ENCODE results near the gene TOM1L2. TPM values are rescaled to one million over a fixed set of nuclear protein-coding genes. Genes with fewer than 3 reads are reported as not detected.

The TOM1L2 gene
- total and polyA plus RNA-seq, 2 donors from 2014 or later: 28.2 to 59.4 TPM

- no peak for TF ChIP-seq CTCF (IDR thresholded peaks at IDR 0.05; ENCODE audit: borderline replicate concordance, extremely low read depth, insufficient read depth)
- Histone ChIP-seq H3K27ac (ENCODE audit: low read depth in 2 of 2, low read length in 2 of 2) (no peak overlapping the region), H3K4me3 (ENCODE audit: low read length in 3 of 3) (no peak overlapping the region), H3K4me1 (ENCODE audit: control insufficient read depth in 2 of 3, insufficient read depth in 2 of 3, low read depth in 1 of 3, low read length in 3 of 3) (no peaks in the 10 kb centered on the region), H3K9me3 (ENCODE audit: control insufficient read depth in 2 of 3, insufficient read depth in 1 of 3, low read length in 3 of 3) (no peaks in the 10 kb centered on the region), H3K27me3 (ENCODE audit: control insufficient read depth, insufficient read depth, low read length) (no peaks in the 10 kb centered on the region), H3K36me3 (ENCODE audit: control insufficient read depth in 2 of 3, insufficient read depth in 3 of 3, low read length in 3 of 3) (peaks cover 0 to 3% (median 2%) of the 10 kb centered on the region in 3 donors), H3K9ac (ENCODE audit: low read length in 3 of 3) (no peak overlapping the region)
- no peak for FAIRE-seq
- no peak for DNase-seq
- intact Hi-C loops (cut with DNase I): no loop called here
These were observed 21.2 kb upstream of the TOM1L2 start for GRCh38 chr17:17993366-17993765.

- Histone ChIP-seq H3K36me3 (ENCODE audit: control insufficient read depth in 2 of 3, insufficient read depth in 3 of 3, low read length in 3 of 3) (peaks cover 0 to 2% (median 0%) of the 10 kb centered on the region in 3 donors), H3K27ac (ENCODE audit: low read depth in 2 of 2, low read length in 2 of 2) (no peak overlapping the region), H3K4me3 (ENCODE audit: low read length in 3 of 3) (no peak overlapping the region), H3K9me3 (ENCODE audit: control insufficient read depth in 2 of 3, insufficient read depth in 1 of 3, low read length in 3 of 3) (no peaks in the 10 kb centered on the region), H3K27me3 (ENCODE audit: control insufficient read depth, insufficient read depth, low read length) (no peaks in the 10 kb centered on the region), H3K4me1 (ENCODE audit: control insufficient read depth in 2 of 3, insufficient read depth in 2 of 3, low read depth in 1 of 3, low read length in 3 of 3) (no peaks in the 10 kb centered on the region), H3K9ac (ENCODE audit: low read length in 3 of 3) (no peak overlapping the region)
- intact Hi-C loops (cut with DNase I): no loop called here
- FAIRE-seq: no peak
- TF ChIP-seq CTCF (IDR thresholded peaks at IDR 0.05; ENCODE audit: borderline replicate concordance, extremely low read depth, insufficient read depth): no peak
- DNase-seq: no peak
These were observed 18.1 kb upstream of the TOM1L2 start for GRCh38 chr17:17990282-17990681.

GRCh38 chr17:17989618-17990017 lies 17.4 kb upstream of the TOM1L2 start:
- H3K9ac ChIP-seq (ENCODE audit: low read length in 3 of 3): no peak overlapping the region
- DNase-seq (no peak), FAIRE-seq (no peak)
- no peaks in the 10 kb centered on the region for H3K9me3 ChIP-seq (ENCODE audit: control insufficient read depth in 2 of 3, insufficient read depth in 1 of 3, low read length in 3 of 3)
- peaks cover 0 to 2% (median 0%) of the 10 kb centered on the region in 3 donors for H3K36me3 ChIP-seq (ENCODE audit: control insufficient read depth in 2 of 3, insufficient read depth in 3 of 3, low read length in 3 of 3)
- no peaks in the 10 kb centered on the region for H3K27me3 ChIP-seq (ENCODE audit: control insufficient read depth, insufficient read depth, low read length)
- no peaks in the 10 kb centered on the region for H3K4me1 ChIP-seq (ENCODE audit: control insufficient read depth in 2 of 3, insufficient read depth in 2 of 3, low read depth in 1 of 3, low read length in 3 of 3)
- H3K4me3 ChIP-seq (ENCODE audit: low read length in 3 of 3): no peak overlapping the region
- intact Hi-C loops (cut with DNase I): no loop called here
- H3K27ac ChIP-seq (ENCODE audit: low read depth in 2 of 2, low read length in 2 of 2): no peak overlapping the region
- no peak for TF ChIP-seq CTCF (IDR thresholded peaks at IDR 0.05; ENCODE audit: borderline replicate concordance, extremely low read depth, insufficient read depth)

- Histone ChIP-seq H3K4me1 (ENCODE audit: control insufficient read depth in 2 of 3, insufficient read depth in 2 of 3, low read depth in 1 of 3, low read length in 3 of 3) (no peaks in the 10 kb centered on the region), H3K9me3 (ENCODE audit: control insufficient read depth in 2 of 3, insufficient read depth in 1 of 3, low read length in 3 of 3) (no peaks in the 10 kb centered on the region), H3K9ac (ENCODE audit: low read length in 3 of 3) (no peak overlapping the region), H3K27me3 (ENCODE audit: control insufficient read depth, insufficient read depth, low read length) (no peaks in the 10 kb centered on the region), H3K4me3 (ENCODE audit: low read length in 3 of 3) (no peak overlapping the region), H3K36me3 (ENCODE audit: control insufficient read depth in 2 of 3, insufficient read depth in 3 of 3, low read length in 3 of 3) (peaks cover 0 to 2% (median 0%) of the 10 kb centered on the region in 3 donors), H3K27ac (ENCODE audit: low read depth in 2 of 2, low read length in 2 of 2) (no peak overlapping the region)
- intact Hi-C loops (cut with DNase I): no loop called here
- DNase-seq: no peak
- no peak for FAIRE-seq
- TF ChIP-seq CTCF (IDR thresholded peaks at IDR 0.05; ENCODE audit: borderline replicate concordance, extremely low read depth, insufficient read depth): no peak
These were observed 16.9 kb upstream of the TOM1L2 start for GRCh38 chr17:17989081-17989480.

Measured in kidney (tissue), 14 donors.